Loucy (cell line): ENCODE measurements around the gene DNAH6.

Experiments
- H2AFZ ChIP-seq: fragments of 200-600 bp; sonication (generic); 2 replicates; pipeline ENCODE4 v1.6.0; 2016; ENCODE audit warnings: antibody characterized with exemption, mild to moderate bottlenecking, low read length, moderate library complexity
- H3F3A ChIP-seq: fragments of 200-600 bp; 2 replicates; pipeline ENCODE4 v1.6.0; 2016; ENCODE audit warnings: antibody characterized with exemption, low read depth, mild to moderate bottlenecking
- H3K27me3 ChIP-seq: fragments of 200-600 bp; sonication (generic); 2 replicates; pipeline ENCODE4 v1.6.1; 2014; ENCODE audit warnings: low read length, mild to moderate bottlenecking; ENCODE audit not compliant: insufficient read depth, poor library complexity, severe bottlenecking
- H3K36me3 ChIP-seq: fragments of 200-600 bp; sonication (generic); 2 replicates; pipeline ENCODE4 v1.6.1; 2016; ENCODE audit warnings: low read length; ENCODE audit not compliant: insufficient read depth
- H3K4me1 ChIP-seq: fragments of 200-600 bp; sonication (generic); 2 replicates; pipeline ENCODE4 v1.5.1; 2014; ENCODE audit warnings: low read length, mild to moderate bottlenecking; ENCODE audit not compliant: insufficient read depth, poor library complexity, severe bottlenecking
- H3K4me2 ChIP-seq: fragments of 200-600 bp; sonication (generic); 2 replicates; pipeline ENCODE4 v1.6.0; 2014; ENCODE audit warnings: antibody characterized with exemption, low read length, low read depth, mild to moderate bottlenecking; ENCODE audit not compliant: poor library complexity, severe bottlenecking
- H3K4me3 ChIP-seq: fragments of 200-600 bp; sonication (generic); 2 replicates; pipeline ENCODE4 v1.5.1; 2014; ENCODE audit warnings: low read length, mild to moderate bottlenecking, mixed read lengths; ENCODE audit not compliant: poor library complexity, severe bottlenecking
- H3K79me2 ChIP-seq: fragments of 200-600 bp; sonication (generic); 2 replicates; pipeline ENCODE4 v1.6.1; 2014; ENCODE audit warnings: low read length; ENCODE audit not compliant: insufficient read depth
- H3K9ac ChIP-seq: fragments of 200-600 bp; sonication (generic); 2 replicates; pipeline ENCODE4 v1.6.0; 2014; ENCODE audit warnings: mild to moderate bottlenecking, low read depth, low read length, moderate library complexity; ENCODE audit not compliant: poor library complexity, severe bottlenecking
- H3K9me2 ChIP-seq: fragments of 200-600 bp; sonication (generic); replicated peaks from 2 replicates; pipeline ENCODE4 v1.6.1; 2016; ENCODE audit warnings: low read depth, low read length, mixed read lengths
- H3K9me3 ChIP-seq: fragments of 200-600 bp; sonication (generic); 2 replicates; pipeline ENCODE4 v1.6.1; 2014; ENCODE audit warnings: mild to moderate bottlenecking, antibody characterized with exemption, low read length, low read depth; ENCODE audit not compliant: insufficient read depth
- H4K20me1 ChIP-seq: fragments of 200-600 bp; sonication (generic); 2 replicates; pipeline ENCODE4 v1.6.0; 2014; ENCODE audit warnings: antibody characterized with exemption, low read length, mild to moderate bottlenecking; ENCODE audit not compliant: insufficient read depth, poor library complexity, severe bottlenecking
- CTCF ChIP-seq: fragments of 200-600 bp; sonication (generic); conservative IDR thresholded peaks from 2 replicates; pipeline ENCODE4 v1.5.1; 2014; ENCODE audit warnings: mild to moderate bottlenecking, antibody characterized with exemption, low read length
- EZH2phosphoT487 ChIP-seq: fragments of 200-600 bp; IDR thresholded peaks from 2 replicates; pipeline ENCODE4 v1.6.1; 2018; ENCODE audit warnings: antibody characterized with exemption, mild to moderate bottlenecking, moderate library complexity, borderline replicate concordance

DNAH6 gene

DNA sequence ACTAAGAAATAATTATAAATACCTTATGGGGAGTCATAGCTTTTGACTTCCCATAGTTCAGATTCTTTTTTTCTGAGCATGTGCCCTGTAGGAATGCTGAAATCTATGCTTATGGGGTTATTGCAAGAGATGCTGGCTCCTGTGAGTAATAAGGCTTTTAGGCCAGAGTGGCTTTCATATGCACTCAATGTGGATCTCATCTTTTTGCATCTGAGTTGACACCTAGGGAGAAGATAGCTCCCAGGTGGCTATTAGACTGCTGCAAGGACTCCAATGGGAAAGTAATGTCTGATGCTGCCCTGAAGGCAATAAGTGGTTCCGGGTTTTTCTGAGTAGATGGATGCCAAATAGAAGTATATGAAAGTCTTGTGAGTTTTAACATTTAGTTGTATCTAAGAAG lies 21.0 kb downstream of the DNAH6 start:
- no peaks in the 10 kb centered on the region for H3K27me3 ChIP-seq
- H3K36me3 ChIP-seq = no peaks in the 10 kb centered on the region
- H3F3A ChIP-seq = no peaks in the 10 kb centered on the region
- H3K4me1 ChIP-seq = no peaks in the 10 kb centered on the region
- no peaks in the 10 kb centered on the region for H4K20me1 ChIP-seq
- H3K9me3 ChIP-seq = no peaks in the 10 kb centered on the region
- no peak overlapping the region for H3K9ac ChIP-seq
- no peak overlapping the region for H2AFZ ChIP-seq
- no peak for TF ChIP-seq EZH2phosphoT487
- no peak for TF ChIP-seq CTCF
- no peak overlapping the region for H3K4me3 ChIP-seq
- H3K79me2 ChIP-seq = no peaks in the 10 kb centered on the region
- H3K4me2 ChIP-seq = no peak overlapping the region
- no peaks in the 10 kb centered on the region for H3K9me2 ChIP-seq

DNA sequence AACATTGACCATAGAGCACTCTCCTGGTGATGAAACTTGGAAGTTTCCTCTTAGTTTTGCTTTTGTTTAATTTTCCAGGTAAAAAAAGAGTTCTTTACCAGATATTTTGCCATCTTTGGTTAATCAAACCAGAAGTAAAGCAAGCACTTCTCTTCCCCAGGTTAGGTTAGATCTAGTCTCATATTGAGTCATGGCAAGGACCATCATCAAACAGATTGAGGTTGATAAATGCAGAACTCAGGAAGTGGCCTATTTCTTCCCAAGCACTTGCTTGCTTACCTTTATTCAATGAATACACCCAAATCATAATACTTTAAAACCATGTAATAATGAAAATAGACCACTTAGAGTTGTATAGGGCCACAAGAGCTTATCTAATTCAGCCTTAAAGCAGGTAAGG lies 23.4 kb downstream of the DNAH6 start:
- Histone ChIP-seq H3K9ac (no peak overlapping the region), H3K9me2 (no peaks in the 10 kb centered on the region), H3K27me3 (no peaks in the 10 kb centered on the region), H4K20me1 (no peaks in the 10 kb centered on the region), H3F3A (no peaks in the 10 kb centered on the region), H2AFZ (no peak overlapping the region), H3K36me3 (no peaks in the 10 kb centered on the region), H3K4me2 (no peak overlapping the region), H3K9me3 (no peaks in the 10 kb centered on the region), H3K4me1 (no peaks in the 10 kb centered on the region), H3K4me3 (no peak overlapping the region), H3K79me2 (no peaks in the 10 kb centered on the region)
- TF ChIP-seq EZH2phosphoT487 (no peak), CTCF (no peak)

GRCh38 chr2:84545005-84545404 lies 28.7 kb downstream of the DNAH6 start:
- H3K9me2 ChIP-seq = no peaks in the 10 kb centered on the region
- no peaks in the 10 kb centered on the region for H3K4me1 ChIP-seq
- H3K9me3 ChIP-seq = no peaks in the 10 kb centered on the region
- no peak overlapping the region for H3K9ac ChIP-seq
- no peaks in the 10 kb centered on the region for H3K36me3 ChIP-seq
- no peak overlapping the region for H3K4me3 ChIP-seq
- H3F3A ChIP-seq = no peaks in the 10 kb centered on the region
- H2AFZ ChIP-seq = no peak overlapping the region
- no peak overlapping the region for H3K4me2 ChIP-seq
- no peaks in the 10 kb centered on the region for H4K20me1 ChIP-seq
- TF ChIP-seq EZH2phosphoT487 (no peak), CTCF (no peak)
- H3K27me3 ChIP-seq = no peaks in the 10 kb centered on the region
- no peaks in the 10 kb centered on the region for H3K79me2 ChIP-seq
